Stimulated activated CD4-positive, alpha-beta T cell treated with anti-CD3 and anti-CD28 coated beads, Interleukin-4, amount 100 ng/mL, for 4 hours (primary cell): ENCODE measurements around the gene TCAIM.
"Not testable (repeated sequence)": the region's sequence is repeated elsewhere in the genome, so short reads cannot be mapped to it uniquely, and the experiment has no call there.

Experiments used
- DNase-seq, 2 experiments: peaks; one replicate each; pipeline ENCODE4 v3.0.0-alpha.2; 2020

Gene TCAIM

DNA sequence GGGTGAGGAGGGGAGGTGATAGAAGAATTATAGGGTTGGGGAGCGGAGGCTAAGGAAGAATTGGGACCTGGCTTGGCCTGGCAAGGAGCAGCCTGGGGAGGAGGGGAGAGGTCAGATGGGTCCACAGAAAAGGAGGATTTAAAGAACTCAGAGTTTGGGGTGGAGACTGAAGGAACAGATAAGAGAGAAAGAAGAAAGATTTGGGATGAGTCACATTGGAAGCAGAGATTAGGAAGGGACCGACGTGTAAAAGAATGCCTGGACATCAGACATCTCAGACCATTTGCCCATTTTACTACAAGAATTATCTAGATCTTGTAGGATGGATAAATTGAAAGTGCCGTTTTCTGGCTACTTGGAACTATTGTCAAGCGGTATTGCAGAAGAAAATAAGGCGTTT is 10.4 kb downstream of the TCAIM start:
- no peak for DNase-seq

DNA sequence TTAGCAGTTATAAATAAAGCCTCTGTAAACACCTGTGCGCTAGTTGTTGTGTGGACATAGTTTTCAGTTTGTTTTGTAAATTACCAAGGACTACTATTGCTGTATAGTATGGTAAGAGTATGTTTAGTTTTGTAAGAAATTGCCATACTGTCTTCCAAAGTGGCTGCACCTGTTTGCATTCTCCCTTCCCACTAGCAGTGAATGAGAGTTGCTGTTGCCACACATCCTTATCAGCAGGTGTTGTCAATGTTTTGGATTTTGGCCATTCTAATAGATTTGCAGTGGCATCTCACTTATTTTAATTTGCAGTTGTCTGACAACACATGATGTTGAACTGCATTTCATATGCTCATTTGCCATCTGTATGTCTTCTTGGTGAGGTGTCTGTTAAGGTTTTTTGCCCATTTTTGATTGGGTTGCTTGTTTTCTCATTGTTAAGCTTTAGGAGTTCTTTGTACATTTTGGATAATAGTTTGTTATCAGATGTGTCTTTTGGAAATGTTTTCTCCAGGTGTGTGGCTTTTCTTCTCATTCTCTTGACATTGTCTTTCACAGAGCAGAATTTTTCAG is 14.9 kb downstream of the TCAIM start:
- DNase-seq = no peak

DNA sequence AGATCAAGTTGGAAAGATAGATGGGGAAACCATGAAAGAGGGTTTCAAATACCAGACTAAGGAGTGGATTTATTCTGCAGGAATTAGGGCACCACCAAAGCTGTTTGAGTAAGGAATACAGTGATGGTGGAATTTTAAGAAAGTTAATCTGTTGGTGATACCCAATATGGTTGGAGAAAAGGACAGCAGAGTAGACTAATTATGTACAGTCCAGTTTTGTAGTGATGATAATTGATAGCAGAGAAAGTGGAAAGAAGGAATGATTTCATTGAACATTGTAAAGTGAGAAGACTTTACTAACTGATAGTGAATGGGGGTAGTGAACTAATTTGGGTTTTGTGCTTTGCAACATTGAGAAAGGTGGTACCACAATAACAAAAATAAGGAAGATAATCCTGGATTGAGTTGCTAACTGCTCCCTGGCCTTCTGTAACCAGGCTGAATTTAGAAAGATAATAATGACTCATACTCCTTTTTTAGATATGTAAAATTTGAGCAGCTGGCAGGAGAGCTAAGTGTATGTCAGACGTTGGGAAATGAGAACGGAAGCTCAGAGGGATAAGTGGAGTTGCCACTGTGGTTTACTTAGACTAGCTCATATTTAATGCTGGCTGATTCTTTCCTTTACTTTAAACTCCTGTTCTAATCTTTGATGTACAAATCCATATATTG is 16.9 kb downstream of the TCAIM start:
- no peak for DNase-seq

DNA sequence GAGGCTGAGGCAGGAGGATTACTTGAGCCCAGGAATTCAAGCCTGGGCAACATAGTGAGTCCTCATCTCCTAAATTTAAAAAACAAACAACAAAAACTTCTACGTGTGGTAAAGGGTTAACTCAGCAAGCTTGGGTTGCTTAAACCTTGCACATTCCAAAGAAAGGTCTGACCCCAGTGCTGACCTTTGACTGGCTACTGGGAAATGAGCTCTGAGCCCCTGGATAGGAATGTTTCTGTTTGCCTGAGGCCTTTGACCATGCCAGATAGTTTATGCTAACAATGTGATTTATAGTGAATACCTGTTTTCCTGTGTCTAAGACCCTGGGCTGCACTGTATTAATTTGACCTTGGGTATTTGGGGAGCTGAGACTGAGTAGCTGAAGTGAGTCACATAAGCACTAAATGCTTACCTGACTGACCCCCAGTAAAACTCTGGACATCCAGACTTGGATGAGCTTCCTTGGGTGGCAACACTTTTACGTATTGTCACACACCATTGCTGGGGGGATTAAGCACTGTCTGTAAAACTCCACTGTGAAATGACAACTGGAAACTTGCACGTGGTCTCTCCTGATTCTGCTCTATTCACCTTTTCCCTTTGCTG is 20.7 kb downstream of the TCAIM start:
- no peak for DNase-seq

DNA sequence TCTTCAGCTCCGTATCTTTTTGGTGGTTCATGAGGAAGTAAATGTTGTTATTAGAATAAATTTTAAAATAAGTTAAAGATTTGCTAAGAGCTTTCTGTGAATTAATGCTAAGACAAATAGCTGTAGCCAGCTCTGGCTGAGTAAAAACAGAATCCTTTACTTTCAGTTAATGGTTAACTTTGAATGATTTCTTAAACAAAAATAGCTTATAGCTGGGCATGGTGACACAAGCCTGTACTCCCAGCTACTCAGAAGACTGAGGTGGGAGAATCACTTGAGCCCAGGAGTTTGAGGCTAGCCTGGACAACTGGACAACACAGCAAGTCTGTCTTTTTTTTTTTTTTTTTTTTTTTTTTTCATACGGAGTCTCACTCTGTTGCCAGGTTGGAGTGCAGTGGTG is 25.0 kb downstream of the TCAIM start:
- no peak for DNase-seq

DNA sequence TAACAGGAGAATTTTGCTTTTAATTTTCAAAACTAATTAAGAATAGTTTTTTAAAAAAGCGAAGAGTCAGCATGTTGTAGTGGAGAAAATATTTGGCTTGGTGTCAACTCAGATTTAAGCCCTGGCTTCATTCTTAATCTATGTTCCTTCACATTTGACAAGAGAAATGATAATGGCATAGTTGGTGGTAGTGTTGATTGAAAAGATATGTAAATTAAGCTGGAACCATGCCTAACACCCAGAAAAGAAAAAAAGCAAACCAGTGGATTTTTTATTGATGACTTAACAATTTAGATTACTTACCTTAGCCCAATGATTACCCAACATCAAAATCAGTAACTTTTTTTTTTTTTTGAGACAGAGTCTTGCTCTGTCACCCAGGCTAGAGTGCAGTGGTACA is 27.4 kb downstream of the TCAIM start:
- no peak for DNase-seq

DNA sequence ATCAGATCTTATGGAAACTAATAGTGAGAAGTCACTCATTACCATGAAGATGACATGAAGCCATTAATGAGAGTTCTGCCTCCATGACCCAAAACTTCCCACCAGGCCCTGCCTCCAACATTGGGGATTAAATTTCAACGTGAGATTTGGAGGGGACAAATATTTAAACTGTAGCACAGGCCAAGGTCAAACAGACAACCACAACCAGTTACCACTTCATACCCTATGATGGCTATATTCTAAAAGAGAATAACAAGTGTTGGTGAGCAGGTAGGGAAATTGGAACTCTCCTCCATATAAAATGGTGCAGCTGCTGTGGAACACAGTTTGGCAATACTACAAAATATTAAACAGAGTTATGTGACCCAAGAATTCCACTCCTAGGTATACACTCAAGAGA is 36.9 kb downstream of the TCAIM start:
- DNase-seq = no peak

DNA sequence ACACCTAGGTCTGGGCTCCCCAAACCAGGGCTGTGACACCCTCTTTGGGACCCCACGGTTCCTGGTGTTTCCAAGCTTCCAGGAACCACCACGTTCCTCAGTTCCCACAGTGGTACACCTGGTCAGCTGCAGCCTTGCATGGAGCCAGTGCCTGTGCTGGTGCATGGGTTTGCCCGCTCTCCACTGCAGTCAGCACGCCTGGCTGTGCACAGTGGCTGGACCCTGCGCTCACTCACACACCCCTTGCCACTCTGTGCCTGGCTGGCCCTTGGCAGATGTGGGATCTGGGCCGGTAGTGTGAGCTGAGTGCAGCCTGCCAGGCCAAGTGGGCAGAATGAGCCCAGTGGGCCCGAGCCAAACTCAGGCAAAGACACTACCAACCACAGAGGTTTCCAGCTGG is 48.8 kb downstream of the TCAIM start:
- no peak for DNase-seq

DNA sequence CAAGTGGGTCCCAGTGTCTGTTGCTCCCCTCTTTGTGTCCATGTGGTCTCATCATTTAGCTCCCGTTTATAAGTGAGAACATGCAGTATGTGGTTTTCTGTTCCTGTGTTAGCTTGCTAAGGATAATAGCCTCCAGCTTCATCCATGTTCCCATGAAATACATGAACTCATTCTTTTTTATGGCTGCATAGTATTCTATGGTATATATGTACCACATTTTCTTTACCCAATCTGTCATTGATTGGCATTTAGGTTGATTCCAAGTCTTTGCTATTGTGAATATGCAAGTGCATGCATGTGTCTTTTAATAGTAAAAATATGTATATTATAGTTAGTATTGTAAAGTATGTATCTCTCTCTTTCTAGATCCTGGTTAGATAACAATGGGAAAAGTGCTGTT is 53.9 kb downstream of the TCAIM start:
- no peak for DNase-seq

DNA sequence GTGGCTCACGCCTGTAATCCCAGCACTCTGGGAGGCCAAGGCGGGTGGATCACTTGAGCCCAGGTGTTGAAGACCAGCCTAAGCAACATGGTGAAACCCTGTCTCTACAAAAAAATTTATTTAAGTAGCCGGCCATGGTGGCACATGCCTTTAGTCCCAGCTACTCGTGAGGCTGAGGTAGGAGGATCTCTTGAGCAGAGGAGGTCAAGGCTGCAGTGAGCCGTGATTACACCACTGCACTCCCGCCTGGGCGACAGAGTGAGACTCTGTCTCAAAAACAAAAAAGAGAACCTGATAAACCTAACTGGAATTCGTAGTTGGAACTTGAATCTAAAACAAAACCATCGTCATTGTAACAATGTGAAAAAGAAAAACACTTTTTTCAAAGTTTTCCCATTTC is 57.1 kb downstream of the TCAIM start:
- DNase-seq = no peak

DNA sequence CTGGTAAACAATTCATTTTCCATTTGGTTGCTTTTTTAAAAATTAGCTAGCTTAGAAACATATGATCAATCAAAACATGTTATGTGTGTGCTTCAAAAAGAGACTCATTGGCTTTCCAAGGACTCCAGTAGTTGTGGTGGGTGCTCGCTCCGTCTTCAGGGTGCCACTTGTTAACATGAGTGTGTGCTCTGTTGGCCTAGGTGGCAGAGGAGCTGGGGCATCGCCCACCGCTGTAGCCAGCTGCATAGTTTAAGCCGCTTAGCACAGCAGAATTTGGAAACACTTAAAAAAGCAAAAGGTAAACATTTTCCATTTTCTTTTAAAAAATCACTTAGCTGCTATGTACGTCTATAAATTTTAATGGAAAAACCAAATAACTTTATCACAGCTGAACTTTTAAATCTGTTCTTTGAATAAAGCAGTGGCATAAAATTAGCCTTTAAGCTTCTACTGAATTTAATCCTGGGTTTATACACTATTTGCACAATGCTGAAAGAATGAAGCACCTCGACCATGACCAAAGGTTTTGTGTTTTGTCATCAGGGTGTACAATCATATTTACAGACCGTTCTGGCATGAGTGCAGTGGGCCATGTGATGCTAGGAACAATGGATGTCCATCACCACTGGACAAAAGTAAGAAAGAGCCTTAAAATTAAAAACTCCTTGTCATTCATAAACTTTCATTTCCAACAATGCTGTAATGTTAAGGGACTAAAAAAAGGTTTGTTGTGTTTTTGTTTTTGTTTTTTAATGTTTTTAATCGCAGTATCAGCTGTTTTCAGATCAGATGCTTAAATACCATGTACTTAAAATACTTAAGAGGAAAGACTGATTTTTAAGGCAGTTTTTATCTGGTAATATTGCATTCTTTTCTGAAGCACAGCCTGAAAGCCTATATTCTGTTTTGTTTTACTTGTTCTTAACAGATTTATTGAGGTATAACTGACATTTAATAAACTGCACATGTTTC is 57.9 kb downstream of the TCAIM start:
- no peak for DNase-seq

DNA sequence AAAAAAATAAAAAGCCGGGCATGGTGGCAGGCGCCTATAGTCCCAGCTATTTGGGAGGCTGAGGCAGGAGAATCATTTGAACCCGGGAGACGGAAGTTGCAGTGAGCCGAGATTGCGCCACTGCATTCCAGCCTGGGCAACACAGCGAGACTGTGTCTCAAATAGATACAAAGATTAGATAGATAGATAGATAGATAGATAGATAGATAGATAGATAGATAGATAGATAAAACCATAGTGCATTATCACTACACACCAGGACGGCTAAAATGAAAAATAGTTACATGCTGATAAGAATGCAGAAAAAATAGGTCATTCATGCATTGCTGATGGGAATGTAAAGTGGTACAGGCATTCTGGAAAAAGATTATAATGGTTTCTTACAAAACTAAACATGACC is 59.7 kb downstream of the TCAIM start:
- not testable (repeated sequence) for DNase-seq

DNA sequence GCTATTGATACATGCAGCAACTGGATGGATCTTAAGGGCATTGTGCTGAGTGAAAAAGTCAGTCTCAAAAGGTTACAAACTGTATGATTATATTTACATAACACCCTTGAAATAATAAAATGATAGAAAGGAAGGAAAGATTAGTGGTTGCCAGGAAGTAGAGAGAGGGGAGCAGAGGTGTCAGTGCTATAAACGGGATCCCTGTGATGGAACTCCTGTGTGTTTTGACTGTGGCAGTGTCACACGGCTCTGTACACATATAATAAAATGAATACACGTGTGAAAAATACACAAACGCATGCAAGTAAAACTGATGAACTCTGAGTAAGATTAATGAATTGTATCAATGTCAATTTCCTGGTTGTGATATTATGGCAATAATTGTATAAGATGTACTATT is 60.3 kb downstream of the TCAIM start:
- DNase-seq = no peak

DNA sequence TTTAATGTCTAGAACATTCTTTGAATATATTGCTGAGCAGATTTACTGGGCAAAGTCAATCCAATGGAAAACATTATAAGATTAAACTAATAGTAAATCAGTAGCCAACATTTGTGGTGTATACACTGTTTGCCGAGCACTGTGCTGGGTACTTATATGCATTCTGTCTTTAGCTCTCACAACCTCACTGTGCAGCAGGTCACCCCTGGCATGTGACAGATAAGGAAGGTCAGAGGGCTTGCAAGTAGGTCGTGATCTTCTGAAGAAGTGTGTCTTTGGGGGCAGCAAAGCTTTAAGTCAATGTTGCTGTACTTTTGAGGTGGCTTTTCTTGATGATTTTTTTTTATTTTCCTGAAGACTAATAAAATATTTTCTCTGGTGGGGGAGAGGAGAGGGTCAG is 62.2 kb downstream of the TCAIM start:
- no peak for DNase-seq

DNA sequence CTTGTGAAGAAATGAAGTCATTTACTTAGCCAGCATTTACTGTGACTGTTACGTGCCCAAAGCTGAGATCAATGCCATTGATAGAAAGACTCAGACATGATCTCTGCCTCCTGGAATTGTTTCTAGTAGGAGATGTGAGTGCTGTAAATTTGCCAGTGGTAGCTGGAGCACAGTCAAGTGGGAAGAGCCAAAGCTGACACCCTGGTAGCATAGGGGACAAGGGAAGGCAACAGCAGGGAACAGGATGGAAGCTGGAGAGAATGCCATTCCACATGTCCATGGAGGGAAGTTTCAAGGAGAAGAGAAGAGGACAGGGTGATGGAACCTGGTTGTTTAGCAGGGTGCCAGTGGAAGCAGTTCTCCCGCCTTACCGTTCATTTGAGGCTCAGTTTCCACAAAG is 64.0 kb downstream of the TCAIM start:
- DNase-seq = no peak

DNA sequence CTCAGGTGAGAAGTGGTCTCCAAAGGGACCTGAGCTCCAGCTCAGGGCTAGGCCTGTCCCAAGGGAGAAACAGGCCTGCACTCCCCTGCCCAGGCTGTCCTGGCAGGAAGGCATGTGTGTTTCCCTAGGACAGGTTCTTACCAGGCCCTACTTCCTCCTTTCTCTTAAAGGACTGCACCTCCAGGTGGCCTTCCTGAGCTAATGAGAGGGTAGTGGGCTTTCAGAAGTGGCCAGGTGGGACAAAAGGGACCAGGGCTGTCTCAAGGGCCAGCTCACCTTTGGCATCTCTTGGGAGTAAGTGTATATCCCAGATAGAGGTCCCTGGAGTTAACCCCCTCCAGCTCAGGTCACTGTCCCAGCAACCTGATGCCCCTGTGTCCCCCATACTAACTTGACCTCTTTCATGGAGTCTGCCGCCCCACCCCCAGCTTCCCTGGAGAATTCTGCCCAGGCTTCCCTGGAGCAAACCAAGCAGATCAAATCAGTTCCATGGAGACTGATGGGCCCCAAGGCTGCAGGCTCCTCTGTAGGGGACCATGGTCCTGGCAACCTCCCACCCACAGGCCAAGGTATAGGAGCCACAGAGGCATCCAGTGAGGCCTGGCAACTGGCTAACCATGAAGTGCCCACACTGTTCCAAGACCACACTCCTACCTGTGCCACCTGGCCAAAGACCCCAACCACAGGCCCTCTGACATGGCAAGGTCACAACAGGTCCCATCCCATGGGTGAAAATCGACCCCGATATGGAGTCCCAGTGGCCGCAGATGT is 71.3 kb downstream of the TCAIM start:
- no peak for DNase-seq

DNA sequence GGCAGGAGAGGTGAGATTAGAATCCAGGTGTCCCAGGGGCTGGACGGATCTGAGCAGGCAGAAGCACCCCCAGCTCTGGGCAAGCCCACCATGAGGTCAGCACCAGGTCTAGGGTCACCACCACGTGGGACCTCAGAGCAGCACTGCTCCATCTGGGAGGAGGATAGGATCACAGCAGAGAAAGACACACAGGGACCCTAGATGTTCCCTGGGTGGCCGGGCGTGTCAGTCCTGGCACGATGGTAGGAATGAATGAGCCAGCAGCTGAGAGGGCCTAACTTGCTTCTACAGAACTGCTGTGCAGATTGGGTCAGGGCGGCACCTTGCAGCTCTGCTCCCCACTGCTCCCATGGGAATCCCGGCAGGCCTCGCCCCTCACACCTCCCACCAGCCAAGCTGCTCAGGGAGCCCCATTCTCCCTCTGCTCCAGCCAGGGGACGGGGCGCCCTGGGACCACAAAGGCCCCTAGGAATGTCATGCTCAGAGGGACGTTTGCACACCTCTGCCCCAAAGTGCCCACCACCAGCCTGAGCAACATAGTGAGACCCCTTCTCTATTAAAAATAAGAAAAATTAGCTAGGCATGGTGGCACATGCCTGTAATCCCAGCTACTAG is 72.6 kb downstream of the TCAIM start:
- DNase-seq = no peak

DNA sequence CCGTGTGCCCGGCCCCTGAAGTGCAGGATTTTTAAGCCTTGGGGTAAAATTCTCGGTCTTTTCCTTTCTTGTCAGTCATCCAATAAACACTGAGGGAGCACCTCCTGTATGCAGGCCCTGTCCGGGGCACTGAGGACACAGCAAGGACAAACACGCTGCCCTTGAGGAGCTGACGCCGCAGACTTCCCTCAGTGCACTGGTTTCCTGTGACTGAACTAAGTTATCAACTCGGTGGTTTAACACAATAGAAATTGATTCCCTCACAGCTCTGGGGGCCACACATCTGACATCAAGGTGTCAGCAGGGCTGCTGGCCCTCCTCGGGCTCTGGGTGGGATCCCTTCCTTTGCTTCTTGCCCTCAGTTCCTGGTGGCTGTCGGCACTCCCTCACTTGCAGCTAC is 73.8 kb downstream of the TCAIM start:
- no peak for DNase-seq

DNA sequence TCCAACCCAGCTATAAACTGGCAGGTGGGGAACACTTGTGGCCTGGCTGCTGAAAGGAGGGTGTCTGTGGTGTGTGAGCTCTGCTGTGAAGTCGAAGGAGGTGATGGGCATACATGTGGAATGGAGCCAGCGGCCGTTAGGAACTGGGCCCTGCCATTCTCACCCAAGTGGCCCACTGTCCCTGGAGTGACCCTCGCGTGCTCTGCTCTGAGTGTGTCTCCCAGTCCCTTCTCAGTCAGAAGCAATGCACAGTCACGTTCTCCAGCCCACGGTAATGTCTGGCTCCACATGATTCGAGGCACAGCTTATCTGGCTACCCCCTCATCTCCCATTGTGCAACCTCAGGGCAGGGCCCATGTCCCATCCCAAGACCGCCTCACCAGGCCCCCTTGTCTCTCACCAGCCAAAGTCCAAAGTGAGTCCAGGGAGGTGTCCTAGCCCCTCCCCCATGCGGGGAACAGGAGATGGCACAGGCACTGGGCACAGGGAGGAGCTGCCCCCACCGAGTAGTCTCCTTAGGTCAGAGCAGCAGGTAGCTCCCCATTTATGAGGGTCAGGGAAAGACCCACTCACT is 76.0 kb downstream of the TCAIM start:
- DNase-seq = no peak

DNA sequence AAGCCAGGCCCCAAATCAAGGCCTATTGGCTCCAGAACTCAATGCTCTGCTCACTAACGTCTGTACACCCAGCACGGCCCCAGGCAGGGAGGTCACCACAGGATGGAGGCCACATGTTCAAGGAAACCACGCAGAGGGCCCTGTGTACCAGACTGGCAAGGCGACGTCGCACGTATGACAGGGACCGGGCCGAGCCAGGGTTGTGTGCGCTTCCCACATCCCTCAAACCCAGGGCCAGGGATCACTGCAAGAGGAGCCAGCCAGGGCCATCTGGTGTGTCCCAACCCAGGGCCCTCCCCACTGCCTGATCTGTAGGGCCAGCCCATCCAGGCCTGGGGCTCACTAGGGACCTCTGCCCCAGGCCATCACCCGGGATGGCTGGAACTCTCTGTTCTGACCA is 76.9 kb downstream of the TCAIM start:
- DNase-seq = no peak

DNA sequence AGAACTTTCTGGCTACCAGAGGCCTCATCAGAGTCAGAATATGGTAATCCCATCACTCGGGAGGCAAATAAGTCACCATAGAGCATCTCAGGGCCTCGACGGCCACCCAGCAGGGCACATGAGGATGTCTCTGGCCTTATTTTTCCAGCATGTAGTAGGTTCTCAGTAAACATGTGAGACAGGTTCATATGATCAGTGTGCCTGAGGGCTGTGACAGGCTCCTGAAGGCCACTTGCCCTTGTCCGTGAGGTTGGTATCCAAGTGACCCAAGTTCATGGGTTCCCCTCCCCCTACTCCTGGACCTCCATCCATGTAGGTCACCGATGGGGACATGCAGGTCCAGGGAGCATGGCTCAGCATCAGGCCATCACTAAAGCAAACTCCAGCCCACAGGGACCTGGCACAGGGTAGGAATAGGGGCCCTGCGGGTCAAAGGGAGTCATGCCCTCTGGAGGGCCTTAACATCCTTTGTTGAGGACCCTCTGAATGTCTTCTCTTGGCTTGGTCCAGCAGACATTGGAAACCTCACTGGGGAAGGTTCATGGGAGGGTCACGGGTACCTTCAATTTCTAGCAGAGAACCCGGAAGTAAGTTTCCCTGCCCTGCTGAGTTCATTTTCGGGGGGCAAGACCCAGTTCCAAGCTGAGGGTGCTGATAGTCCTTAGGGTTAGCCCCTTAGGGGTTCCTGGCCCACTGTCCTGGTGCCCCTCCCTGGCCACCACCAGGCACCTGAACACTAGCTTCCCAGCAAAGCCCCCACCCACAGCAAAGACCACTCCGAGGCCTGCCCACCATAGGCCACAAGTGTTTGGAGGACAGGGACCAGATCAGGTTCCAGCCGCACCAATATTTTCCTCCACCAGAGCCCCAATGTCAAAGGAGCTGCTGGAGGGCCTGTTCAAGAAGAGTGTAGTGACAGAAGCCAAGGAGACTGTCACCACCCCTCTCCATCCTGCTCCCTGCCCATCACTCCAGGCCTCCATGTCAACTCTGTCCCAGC is 77.8 kb downstream of the TCAIM start:
- DNase-seq = no peak
